ENCODE results near the gene FSTL3. TPM values are rescaled to one million over a fixed set of nuclear protein-coding genes. Genes with fewer than 3 reads are reported as not detected.

The FSTL3 gene
- polyA plus RNA-seq, 1 experiment: 21.2 TPM

DNA sequence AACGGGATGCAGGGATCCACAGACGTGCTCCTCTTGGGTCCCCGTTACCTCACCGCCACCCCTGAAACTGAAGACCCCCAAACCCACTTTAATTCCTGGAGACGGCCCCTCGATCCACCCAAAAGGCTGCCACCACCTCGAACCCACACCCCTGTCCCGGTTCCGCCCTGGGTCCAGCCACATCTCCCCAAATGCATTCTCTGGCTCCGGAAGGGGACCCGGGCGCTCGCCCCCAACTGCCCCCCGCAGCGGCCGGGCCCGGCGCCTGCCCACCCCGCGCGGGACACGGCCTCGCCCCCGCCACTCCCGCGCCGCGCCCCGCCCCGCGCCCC, 219 bp upstream of the FSTL3 start:
- TF ChIP-seq, protein P1, sequence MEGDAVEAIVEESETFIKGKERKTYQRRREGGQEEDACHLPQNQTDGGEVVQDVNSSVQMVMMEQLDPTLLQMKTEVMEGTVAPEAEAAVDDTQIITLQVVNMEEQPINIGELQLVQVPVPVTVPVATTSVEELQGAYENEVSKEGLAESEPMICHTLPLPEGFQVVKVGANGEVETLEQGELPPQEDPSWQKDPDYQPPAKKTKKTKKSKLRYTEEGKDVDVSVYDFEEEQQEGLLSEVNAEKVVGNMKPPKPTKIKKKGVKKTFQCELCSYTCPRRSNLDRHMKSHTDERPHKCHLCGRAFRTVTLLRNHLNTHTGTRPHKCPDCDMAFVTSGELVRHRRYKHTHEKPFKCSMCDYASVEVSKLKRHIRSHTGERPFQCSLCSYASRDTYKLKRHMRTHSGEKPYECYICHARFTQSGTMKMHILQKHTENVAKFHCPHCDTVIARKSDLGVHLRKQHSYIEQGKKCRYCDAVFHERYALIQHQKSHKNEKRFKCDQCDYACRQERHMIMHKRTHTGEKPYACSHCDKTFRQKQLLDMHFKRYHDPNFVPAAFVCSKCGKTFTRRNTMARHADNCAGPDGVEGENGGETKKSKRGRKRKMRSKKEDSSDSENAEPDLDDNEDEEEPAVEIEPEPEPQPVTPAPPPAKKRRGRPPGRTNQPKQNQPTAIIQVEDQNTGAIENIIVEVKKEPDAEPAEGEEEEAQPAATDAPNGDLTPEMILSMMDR (IDR thresholded peaks at IDR 0.05; ENCODE audit: low read depth, low read length): no peak
- H3K27me3 ChIP-seq (ENCODE audit: control insufficient read depth, insufficient read depth, low read length): no peaks in the 10 kb centered on the region
- CTCF ChIA-PET: interaction anchor here (1.0 kb wide), 1 partner anchor 95 kb away, joined by 3 read pairs; no protein-coding TSS in a partner anchor
- H3K9me3 ChIP-seq (ENCODE audit: control insufficient read depth, insufficient read depth, low read length): no peaks in the 10 kb centered on the region; the same call in 1 of the 2 replicates
- H3K27ac ChIP-seq (ENCODE audit: low read depth, low read length): no peak overlapping the region
- POLR2A ChIA-PET: interaction anchor here (1.4 kb wide), 1 partner anchor 12 kb away, joined by 4 read pairs; the partner anchor contains the start of gene RNF126
- peak overlapping the region; percentile 41 for H3K4me3 ChIP-seq (ENCODE audit: low read depth, low read length)
- DNase-seq (ENCODE audit: low read depth, low spot score): no peak

DNA sequence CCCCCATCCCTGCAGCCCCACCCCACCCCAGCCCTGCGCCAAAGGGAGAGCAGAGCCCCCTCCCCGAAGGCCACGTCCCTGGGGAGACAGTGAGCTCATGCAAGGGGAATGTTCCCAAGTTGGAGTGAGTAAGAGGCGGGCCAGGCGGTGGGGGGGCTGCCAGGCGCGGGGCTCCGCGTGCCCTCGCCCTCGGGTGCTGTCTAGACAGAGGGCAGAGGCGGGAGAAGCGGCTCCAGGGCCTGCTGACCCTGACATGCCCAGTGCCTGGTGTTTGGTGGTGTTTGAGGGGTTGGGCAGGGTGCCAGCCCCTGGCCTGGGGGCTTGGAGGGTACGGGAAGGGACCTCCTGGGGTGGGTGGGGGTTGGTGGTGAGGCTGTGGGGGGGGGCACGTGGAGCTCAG, 1.0 kb downstream of the FSTL3 start:
- H3K27me3 ChIP-seq (ENCODE audit: control insufficient read depth, insufficient read depth, low read length): no peaks in the 10 kb centered on the region
- ChIA-PET POLR2A (interaction anchor here (0.6 to 1.4 kb wide), 4 partner anchors 14 to 125 kb away, joined by 3 to 7 read pairs (median 4); partner anchors contain the start of gene RNF126), CTCF (interaction anchor here (0.7 kb wide), 1 partner anchor 98 kb away, joined by 4 read pairs; no protein-coding TSS in a partner anchor)
- peak overlapping the region; percentile 61 for H3K27ac ChIP-seq (ENCODE audit: low read depth, low read length)
- H3K4me3 ChIP-seq (ENCODE audit: low read depth, low read length): peak overlapping the region; percentile 75
- DNase-seq (ENCODE audit: low read depth, low spot score): peak; percentile 18
- TF ChIP-seq, protein P1 (IDR thresholded peaks at IDR 0.05; ENCODE audit: low read depth, low read length): no peak
- no peaks in the 10 kb centered on the region; the same call in 1 of the 2 replicates for H3K9me3 ChIP-seq (ENCODE audit: control insufficient read depth, insufficient read depth, low read length)

DNA sequence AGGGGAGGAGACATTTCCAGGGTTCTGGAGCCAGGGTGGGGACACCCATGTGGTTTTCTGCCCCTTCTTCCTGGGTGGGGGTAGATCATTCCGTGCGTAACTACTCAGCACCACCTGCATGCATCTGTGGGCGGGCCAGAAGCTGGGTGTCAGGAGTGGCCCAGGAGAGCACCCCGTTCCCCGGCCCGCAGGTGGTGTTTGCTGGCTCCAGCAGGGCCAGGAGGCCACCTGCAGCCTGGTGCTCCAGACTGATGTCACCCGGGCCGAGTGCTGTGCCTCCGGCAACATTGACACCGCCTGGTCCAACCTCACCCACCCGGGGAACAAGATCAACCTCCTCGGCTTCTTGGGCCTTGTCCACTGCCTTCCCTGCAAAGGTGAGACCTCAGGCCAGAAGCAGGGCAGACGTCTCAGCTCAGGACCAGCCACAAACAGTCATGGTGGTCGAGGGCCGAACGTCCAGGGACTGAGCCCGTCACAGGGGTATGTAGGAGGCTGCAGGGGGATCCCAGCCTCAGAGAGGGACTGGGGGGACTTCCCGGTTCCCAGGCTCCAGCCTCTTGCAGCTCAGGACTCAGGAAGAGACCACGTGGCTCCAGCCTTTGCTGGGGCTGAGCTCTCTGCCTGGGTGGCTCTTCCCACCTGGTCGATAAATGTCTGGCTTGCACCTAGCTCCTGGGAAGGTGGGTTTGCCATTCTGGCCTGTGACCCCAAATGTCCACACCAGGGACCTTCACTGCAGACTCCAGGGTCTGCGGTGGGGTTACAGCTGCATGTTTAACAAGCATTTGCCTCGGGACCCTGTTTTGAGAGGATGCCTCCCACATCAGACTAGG, 1.6 kb downstream of the FSTL3 start:
- Histone ChIP-seq H3K4me3 (ENCODE audit: low read depth, low read length) (peak overlapping the region; percentile 75), H3K9me3 (ENCODE audit: control insufficient read depth, insufficient read depth, low read length) (no peaks in the 10 kb centered on the region; the same call in 1 of the 2 replicates), H3K27me3 (ENCODE audit: control insufficient read depth, insufficient read depth, low read length) (no peaks in the 10 kb centered on the region), H3K27ac (ENCODE audit: low read depth, low read length) (peak overlapping the region; percentile 21)
- ChIA-PET POLR2A (interaction anchor here (0.6 kb wide), 1 partner anchor 75 kb away, joined by 3 read pairs; no protein-coding TSS in a partner anchor), CTCF (interaction anchor here (0.7 kb wide), 1 partner anchor 99 kb away, joined by 4 read pairs; no protein-coding TSS in a partner anchor)
- DNase-seq (ENCODE audit: low read depth, low spot score): no peak
- TF ChIP-seq, protein P1 (IDR thresholded peaks at IDR 0.05; ENCODE audit: low read depth, low read length): no peak

DNA sequence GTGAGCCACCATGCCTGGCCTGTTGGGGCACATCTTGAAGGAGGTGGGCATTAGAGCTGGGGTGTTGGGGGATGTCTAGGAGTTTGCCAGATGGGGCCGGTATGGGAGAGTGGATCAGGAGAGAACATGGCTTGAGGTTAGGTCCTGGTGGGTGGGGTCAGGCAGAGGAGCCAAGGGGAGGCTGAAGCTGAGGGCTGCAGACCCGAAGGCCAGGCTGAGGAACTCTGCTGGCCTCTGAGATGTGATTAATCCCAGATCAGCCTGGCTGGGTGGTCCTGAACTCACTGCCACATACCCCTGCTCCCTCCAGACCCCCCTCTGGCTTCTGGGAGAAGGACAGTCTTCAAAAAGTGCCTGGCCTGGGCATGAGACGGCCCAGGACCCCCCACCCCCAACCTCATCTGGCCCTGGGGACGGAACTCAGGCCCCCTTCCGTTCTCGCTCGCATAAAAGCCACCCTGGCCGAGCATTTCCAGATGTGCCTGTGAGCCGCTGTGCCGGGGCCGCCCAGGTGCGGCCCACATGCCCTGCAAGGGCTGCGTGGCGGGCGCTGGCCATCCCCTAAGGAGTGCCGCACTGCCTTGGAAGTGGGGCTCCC, 2.7 kb downstream of the FSTL3 start:
- TF ChIP-seq, protein P1 (IDR thresholded peaks at IDR 0.05; ENCODE audit: low read depth, low read length): no peak
- DNase-seq (ENCODE audit: low read depth, low spot score): no peak
- Histone ChIP-seq H3K27me3 (ENCODE audit: control insufficient read depth, insufficient read depth, low read length) (no peaks in the 10 kb centered on the region), H3K27ac (ENCODE audit: low read depth, low read length) (peak overlapping the region; percentile 70), H3K4me3 (ENCODE audit: low read depth, low read length) (peak overlapping the region; percentile 63), H3K9me3 (ENCODE audit: control insufficient read depth, insufficient read depth, low read length) (no peaks in the 10 kb centered on the region; the same call in 1 of the 2 replicates)
- ChIA-PET CTCF (no interaction called here), POLR2A (interaction anchor here (0.8 to 1.4 kb wide), 2 partner anchors 9 to 40 kb away, joined by 3 read pairs; no protein-coding TSS in a partner anchor)
